ENCODE data around the gene OXCT2.

GRCh38 chr1:39759436-39759726 lies 11.8 kb downstream of the OXCT2 start:
- TF ChIP-seq CTCF (optimal IDR thresholded peaks at IDR 0.05 in 1 of 3, IDR thresholded peaks at IDR 0.05 in 1 of 3, conservative IDR thresholded peaks at IDR 0.05 in 1 of 3; ENCODE audit: extremely low read depth in 1 of 3, insufficient read depth in 2 of 3, low read length in 3 of 3) (no peak), EZH2 (IDR thresholded peaks at IDR 0.05; ENCODE audit: low read length) (no peak)

All from keratinocyte (primary cell).